ENCODE measurements around the gene IQCK.
"Not testable (repeated sequence)": the region's sequence is repeated elsewhere in the genome, so short reads cannot be mapped to it uniquely, and the experiment has no call there.

IQCK gene, protein sequence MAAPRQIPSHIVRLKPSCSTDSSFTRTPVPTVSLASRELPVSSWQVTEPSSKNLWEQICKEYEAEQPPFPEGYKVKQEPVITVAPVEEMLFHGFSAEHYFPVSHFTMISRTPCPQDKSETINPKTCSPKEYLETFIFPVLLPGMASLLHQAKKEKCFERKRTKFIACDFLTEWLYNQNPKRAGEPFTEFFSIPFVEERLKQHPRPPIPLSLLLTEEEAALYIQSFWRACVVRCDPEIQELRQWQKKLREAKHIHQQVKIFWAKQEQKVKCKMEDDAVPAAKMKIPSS

DNA sequence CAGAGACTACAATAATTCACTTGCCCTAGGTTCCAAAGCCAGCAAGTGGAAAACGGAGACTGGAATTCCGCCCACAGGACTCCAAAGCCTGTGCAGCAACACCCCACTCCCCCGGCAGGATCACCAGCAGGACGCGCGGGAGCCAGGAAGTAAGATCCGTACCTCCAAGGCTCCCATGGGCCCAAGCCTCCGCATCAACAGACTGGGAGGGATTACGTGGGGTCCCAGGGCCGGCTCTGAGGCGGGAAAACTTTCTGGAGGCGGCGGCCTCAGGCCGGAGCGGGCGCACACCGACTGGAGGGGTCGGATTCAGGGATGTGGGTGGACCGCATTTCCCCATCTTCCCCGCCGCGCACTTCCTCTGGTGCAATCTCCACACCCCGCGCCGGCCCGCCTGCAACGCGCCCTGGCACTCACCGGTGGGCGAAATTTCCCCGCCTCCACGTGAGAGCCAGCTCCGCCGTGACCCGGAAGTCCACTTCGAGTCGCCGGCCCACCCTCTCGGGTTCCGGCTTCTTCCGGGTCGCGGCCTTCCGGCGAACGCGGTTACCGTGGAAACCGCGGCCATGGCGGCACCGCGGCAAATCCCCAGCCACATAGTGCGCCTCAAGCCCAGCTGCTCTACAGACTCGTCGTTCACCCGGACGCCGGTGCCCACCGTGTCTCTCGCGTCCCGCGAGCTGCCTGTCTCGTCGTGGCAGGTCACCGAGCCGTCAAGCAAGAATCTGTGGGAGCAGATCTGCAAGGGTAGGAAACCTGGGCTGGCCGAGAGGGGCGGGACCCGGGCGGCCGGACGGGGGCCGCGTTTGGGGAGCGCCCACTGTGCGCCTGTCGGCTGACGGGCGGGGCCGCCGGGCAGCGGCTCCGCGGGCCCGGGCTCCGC is at the start of gene IQCK, which contains the start of gene KNOP1:
Gene IQCK, plus strand, starts transcription at position 531 of the 883 bp plus-strand sequence. Its CDS starts 36 bp downstream, at position 567.
Gene KNOP1, minus strand, starts transcription at position 487 of the 883 bp plus-strand sequence. CDS start 3,192 bp downstream, outside the sequence.
- peak; percentile 83 to 90 for DNase-seq (ENCODE audit: low read depth in 2 of 2)

DNA sequence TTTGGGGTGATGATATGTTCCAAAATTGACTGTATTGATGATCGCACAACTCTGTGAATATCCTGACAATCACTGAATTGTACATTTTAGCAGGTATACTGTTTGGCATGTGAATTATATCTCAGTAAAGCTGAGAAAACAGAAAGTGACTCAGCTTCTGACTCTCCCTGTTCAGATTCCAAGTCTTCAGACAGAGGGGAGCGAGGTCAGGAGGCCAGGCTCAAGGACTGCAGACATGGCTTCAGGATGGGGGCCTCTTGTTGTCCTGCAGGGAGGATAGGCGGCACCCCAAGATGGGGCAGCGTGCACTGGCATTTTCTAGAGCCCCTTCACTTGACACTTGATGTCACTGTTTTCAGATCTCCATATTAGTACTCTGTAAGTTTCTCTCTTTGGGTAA is 45.7 kb upstream of the IQCK start:
- no peak for DNase-seq (ENCODE audit: low read depth in 2 of 2)

DNA sequence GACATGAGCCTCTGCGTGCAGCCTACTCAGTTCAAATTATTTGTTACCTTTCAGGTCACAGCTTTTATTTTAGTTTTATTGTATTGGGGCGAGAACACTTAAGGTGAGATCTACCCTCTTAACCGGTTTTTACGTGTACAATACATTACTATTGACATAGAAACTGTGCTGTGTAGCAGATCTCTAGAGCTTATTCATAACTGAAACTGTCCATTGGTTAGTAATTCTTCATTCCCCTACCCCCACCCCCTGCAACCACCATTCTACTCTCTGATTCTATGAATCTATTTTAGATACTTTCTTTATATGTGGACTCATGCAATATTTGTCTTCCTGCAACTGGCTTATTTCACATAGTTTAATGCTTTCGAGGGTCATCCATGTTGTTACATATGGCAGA is 43.6 kb upstream of the IQCK start:
- no peak for DNase-seq (ENCODE audit: low read depth in 2 of 2)

DNA sequence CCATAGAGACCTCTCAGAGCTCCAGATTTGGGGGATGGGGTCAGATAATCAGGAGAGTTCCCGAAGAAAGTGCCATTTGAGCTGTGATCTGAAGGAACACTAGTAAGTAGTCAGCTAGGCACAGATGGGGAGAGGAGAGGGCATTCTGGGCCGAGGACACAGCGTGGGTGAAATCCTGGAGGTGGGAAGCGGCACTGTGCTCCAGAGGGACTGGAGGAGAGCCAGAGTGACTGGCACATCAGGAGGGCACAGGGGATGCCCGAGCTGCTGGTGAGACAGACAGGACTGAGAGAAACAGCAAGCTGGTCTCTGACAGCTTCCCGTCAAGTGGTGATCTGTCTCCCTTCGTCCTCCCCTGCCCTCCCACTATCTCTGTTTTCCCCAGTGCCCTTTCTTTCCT is 40.7 kb upstream of the IQCK start:
- no peak for DNase-seq (ENCODE audit: low read depth in 2 of 2)

DNA sequence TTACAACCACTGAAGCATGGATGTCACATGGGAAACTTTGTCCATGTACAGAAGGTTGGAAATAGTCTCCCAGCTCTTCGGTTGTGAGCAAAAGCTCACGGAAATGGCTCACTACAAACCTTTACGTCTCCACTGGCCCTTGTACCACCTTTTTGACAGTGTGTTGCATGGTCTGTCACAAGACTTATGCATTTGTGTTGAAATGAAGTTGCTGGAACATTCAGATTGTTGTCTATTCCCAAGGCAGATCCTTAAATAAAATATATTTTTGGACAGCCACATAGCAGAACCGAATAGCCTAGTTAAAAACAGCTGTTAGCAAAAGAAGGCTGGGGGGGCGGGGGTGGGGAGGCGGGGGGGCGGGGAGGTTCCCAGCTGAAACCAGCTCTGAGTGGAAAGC is 39.3 kb upstream of the IQCK start:
- no peak for DNase-seq (ENCODE audit: low read depth in 2 of 2)

DNA sequence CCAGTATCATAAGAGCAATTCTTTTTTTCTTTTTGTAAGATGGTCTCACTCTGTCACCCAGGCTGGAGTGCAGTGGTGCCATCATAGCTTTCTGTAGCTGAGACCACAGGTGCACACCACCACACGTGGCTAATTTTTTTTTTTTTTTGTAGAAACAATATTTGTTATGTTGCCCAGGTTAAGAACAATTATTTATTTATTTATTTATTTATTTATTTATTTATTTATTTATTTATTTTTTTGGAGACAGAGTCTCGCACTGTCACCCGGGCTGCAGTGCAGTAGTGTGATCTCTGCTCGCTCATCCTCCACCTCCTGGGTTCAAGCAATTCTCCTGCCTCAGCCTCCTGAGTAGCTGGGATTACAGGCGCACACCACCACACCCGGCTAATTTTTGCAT is 38.8 kb upstream of the IQCK start:
- not testable (repeated sequence) for DNase-seq (ENCODE audit: low read depth in 2 of 2)

DNA sequence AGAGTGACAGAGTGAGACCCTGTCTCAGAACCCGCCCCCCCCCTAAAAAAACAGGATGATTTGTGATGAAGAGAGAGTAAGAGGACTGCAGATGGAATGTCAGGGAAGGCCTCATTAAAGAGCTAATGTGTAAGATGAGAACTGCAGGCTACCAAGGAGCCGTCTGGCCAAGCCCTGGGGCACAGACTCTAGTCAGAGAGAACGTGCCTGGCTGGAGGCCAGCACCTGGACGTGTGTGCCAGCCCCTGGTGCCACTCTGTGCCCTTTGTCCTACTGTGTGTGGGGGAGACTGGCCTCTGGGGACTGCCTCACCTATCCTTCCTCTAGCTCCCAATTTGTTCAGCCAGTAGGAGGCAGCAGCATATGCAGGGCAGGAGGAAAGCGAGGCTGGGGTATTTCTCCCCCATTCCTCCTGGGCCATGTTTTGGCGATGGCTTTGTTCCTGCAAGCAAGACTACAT is 37.2 kb upstream of the IQCK start:
- DNase-seq (ENCODE audit: low read depth in 2 of 2) = no peak

DNA sequence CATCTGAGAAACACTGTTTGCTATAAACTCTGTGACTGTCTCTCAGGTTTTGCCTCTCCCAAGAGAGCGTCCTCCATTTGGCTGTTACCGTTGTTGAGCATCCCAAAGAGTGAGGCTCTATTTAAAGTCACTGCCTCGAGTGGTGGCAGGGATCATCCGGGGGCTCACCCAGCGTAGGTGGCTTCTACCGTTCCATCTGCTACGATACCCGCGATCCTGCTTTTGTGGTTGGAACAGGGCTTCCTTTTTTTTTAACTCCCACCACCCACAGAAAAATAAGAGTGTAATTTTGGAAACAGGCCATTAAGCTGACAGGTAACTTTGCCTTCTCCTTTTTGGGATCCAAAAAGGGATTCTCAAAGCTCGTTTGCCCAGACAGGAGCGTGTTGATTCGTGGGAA is 36.4 kb upstream of the IQCK start:
- DNase-seq (ENCODE audit: low read depth in 2 of 2) = no peak

DNA sequence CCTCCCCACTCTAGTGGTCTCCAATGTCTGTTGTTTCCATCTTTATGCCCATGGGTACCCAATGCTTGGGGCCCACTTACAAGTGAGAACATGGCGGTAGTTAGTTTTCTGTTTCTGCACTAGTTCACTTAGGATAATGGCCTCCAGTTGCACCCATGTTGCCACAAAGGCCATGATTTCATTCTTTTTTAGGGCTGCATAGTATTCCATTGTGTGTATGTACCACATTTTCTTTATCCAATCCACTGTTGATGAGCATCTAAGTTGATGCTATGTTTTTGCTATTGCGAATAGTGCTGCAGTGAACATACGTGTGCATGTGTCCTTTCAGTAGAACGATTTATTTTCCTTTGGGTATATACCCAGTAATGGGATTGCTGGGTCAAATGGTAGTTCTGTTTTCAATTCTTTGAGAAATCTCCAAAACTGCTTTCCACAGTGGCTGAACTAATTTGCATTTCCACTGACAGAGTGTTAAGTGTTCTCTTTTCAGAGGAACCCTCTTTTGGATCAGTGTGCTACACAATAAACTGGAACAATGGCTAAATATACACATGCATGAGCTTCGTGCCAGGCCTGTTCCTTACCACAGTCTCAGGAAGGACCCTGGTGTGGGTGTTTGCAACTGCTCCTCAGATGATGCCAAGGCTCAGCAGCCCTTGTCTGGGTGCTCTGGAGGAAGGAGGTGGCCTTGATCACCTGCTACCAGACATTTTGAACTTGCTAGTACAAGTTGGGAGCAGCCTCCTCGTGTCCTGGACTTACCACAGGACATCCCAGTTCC is 34.4 kb upstream of the IQCK start:
- no peak for DNase-seq (ENCODE audit: low read depth in 2 of 2)

DNA sequence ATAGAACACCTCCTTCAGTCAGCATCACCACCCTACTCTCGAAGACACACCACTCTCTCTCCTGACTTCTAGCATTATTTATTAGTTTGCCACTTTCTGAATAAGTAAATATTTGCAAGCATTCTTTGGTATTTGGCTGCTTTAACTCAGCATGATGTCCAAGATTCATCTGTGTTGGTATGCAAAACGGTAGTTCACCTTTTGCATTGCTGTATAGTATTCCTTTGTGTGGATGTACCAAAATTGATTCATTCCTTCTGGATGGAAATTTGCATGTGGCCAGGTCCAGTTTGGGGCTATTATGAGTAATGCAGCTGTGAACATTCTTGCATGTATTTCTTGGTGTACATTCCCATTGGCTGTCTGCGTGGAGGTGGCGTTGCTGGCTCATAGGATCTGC is 32.9 kb upstream of the IQCK start:
- DNase-seq (ENCODE audit: low read depth in 2 of 2) = no peak

DNA sequence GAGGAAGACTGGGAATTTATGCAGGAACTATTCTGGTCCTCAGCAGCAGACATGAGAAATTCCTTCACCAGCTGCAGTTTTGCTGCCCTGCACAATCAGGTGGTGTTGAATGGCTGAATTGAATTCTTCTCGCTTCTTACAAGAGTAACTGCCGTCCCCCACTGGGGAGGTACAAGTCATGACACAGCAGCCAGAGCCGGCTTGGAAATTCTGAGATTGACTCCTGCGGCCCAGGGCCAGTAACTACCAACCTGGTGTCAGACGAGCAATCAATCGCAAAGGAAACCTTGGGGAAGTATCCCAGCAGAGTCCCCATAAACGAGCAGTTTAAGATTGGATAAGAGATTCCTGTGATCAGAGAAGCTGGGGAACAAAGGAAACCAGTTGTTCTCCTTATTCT is 30.8 kb upstream of the IQCK start:
- no peak for DNase-seq (ENCODE audit: low read depth in 2 of 2)

DNA sequence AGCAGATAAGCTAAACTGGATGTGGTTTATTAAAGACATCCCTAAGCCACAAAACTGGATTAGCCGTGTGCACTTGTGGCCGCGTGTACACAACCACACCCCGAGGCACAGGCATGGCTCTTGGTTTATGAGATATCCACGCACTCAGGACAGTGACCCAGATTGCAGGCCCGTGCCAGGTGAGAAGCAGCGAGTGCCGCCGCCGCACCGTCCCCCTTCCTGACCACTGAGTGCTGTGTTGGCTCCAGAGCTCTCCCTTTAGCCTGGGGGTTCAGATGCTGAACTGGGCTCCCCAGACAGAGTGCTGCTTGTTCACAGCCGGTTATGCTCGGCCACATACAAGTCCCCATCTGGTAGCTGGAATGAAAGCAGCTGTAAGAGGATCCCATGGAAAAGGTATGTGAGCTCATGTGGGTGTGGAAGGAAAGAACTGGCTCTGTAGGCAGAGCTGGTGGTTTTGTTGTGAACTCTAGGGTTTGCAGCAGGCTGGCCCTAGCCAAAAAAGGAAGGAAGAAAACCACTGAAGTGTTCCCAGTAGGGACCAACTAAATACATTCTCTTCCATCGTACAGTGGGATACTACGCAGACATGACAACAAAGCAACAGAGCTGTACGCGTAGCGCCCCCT is 29.6 kb upstream of the IQCK start:
- DNase-seq (ENCODE audit: low read depth in 2 of 2) = no peak

DNA sequence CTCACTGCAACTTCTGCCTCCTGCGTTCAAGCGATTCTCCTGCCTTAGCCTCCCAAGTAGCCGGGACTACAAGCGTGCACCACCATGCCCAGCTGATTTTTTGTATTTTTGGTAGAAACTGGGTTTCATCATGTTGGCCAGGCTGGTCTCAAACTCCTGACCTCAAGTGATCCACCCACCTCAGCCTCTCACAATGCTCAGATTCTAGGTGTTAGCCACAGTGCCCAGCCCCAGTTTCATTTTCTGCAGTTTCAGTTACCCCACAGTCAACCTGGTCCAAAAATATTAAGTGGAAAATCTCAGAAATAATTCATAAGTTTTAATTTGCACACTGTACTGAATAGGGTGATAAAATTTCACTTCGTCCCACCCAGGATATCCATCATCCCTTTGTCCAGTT is 28.7 kb upstream of the IQCK start:
- DNase-seq (ENCODE audit: low read depth in 2 of 2) = no peak

DNA sequence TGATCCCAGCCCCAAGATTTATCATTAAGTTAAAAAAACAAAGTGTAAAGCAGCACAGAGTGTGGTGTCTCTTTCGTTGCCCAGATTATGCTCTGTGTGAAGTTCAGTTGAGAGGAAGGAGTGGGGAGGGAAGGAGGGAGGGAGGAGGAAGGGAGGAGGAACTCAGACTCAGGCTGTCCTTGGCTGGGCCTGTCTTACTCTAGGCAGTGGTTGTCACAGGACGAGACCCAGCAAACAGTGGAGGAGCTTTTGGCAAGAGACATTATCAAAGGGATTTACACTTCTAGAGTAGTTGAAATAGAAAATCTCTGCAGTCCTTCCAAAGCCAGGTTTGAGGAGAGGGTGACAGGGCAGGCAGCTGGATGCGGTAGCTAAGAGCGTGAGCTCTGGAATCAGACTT is 27.9 kb upstream of the IQCK start:
- DNase-seq (ENCODE audit: low read depth in 2 of 2) = no peak

DNA sequence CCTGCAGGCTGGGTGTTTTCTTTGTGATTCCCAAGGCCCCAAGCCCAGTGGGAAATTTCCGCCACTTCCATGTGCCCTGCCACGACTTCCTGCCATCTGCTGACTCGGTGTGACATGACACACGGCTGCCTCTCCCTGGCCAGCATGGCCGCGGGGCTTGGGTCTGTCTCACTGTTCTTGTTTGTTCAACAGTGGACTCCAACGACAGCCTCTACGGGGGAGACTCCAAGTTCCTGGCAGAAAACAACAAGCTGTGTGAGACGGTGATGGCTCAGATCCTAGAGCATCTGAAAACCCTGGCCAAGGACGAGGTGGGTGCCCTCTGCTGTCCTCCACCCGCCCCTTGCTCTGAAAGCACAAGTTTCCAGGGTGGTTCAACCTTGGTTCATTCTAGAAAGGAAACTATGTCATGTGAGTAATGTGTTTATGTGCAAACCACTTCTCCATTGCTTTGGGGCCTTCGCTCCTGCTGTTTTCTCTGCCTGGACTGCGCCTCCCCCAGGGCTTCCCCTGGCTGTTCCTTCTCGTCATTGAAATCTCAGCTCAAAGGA is 26.8 kb upstream of the IQCK start:
- no peak for DNase-seq (ENCODE audit: low read depth in 2 of 2)

DNA sequence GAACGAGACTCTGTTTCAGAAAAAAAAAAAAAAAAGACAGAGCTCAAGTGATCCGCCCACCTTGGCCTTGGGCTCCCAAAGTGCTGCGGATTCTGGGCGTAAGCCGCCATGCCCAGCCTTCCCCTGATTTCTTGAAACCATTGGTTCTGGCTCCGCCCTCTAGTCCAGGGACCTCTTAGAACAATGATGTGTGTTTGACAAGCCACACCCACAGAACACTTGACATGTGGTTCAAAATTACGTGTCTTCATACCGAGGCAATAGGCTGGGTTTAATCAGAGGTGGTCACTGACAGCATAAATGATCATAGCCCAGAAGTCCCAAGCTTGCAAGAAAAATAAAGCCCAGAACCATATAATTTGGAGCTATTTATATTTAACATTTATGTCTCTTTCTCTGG is 23.1 kb upstream of the IQCK start:
- no peak for DNase-seq (ENCODE audit: low read depth in 2 of 2)

DNA sequence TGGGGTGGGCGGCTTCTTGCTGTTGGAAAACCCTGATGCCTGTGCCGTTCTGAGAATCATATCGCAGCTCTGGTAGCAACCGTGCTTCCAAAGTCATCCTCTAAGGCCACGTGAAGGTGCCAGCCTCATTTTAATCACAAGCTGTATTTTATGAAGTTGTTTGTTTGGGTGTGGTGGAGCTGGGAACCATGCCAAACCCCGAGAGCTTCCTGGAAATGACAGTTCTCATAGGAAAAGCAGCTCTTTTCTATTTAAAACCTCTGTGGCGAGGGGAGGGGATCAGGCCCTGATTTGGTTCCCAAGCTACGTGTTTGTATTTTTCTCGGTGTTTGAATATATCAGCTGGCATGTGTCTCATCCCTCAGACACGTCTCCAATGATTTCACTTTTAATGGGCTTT is 21.7 kb upstream of the IQCK start:
- no peak for DNase-seq (ENCODE audit: low read depth in 2 of 2)

DNA sequence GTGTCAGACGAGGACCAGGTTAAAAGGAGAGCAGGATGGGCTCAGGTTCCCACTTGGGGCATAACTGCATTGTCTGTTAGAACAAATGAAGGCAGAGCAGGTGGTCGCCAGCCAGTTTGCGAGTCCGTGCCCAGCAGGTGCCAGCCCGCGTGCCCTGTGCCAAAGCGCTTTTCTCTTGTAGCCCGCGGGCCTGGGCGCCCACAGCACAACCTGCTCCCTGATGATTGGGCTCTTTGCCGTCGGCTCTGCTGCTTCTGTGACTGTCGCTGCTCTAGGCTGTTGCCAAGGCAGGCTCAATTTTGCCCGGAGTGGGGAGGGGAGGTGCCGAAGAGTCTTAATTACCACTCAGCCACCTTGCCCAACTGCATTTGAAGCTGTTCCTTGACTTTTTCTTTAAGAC is 21.1 kb upstream of the IQCK start:
- no peak for DNase-seq (ENCODE audit: low read depth in 2 of 2)

DNA sequence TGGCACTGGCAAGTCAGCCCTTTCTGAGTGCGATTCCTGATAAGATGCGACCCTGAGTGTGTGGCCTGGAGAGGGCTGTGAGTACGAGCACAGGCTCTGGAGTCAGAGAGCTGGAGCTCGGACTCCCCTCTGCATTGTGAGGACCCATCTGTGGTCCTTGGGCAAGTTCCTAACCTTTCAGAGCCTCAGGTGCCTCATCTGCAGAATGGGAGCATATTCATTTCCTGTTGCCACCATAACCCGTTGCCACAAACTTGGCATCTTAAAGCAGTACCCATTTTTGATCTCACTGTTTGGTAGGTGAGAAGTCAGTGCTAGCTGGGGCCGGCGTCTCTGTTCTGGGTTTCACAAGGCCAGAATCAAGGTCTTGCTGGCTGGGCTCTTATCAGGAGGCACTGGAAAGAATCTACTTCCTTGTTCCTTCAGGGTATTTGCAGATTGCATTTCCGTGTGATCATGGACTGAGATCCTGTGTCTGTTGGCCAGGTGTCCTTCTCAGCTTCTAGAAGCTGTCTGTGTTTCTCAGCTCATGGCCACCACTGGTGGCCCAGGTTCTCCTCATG is 20.2 kb upstream of the IQCK start:
- DNase-seq (ENCODE audit: low read depth in 2 of 2) = no peak

DNA sequence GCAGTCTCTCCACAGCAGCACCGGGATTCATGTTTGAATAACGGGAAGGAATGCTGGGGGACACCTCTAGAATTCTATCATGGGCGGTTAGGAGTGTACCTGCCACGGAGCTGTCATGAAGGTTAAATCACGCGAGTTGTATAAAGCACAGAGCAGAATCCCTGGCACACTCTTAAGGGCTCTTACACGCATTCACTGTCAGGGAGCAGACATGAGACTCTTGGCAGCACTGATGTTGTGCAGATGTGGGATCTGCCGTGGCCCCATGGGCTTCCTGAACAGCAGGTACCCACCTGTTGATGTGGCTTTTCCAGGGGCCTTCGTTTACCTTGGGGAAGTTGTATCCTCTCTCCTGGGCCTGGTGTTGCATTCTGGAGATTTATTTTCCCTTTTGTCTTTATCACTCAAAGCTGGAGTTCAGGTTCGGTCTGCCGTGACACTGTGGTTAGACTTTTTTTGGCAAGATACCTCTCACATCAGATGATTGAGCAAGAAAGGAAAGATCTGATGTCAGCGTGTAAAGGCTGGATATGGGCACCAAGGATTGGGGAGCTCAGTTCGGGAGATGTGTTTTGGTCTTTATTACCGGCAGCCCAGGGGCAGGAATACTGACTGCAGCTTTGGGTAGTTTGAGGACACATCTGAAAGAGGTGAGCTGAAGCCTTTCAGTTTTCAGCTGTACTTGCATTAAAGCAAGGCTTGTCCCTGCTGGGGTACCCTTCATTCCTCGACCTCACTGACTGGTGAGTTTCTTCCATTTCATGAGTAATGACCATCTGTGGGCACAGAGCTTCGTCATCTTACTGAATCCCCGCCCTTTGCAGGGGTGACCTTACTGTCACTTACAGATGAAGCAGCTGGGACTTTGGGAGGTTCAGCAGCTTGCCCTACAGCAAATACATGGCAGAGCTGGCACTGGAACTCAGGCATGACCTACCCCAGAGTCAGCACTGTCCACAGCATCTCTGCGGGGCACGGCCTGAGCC is 19.3 kb upstream of the IQCK start:
- DNase-seq (ENCODE audit: low read depth in 2 of 2) = peak in 1 of 2 donors; percentile 11

Measured in stimulated activated CD4-positive, alpha-beta T cell treated with anti-CD3 and anti-CD28 coated beads, Interleukin-4, amount 100 ng/mL, for 48 hours (primary cell).